ENCODE measurements around the gene VWA3A.

Gene VWA3A

DNA sequence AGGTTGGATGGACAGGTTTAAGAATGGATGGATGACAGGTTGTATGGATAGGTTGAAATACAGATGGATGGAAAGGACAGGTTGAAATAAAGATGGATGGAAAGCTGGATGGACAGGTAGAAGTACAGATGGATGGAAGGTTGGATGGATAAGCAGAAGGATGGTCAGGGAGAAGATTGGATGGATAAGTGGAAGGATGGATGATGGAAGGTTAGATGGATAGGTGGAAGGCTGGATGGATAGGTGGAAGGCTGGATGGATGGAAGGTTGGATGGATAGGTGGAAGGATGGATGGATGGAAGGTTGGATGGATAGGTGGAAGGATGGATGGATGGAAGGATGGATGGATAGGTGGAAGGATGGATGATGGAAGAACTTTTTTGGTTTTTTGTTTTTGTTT is 69.1 kb downstream of the VWA3A start:
- no peak overlapping the region for H3K4me3 ChIP-seq (ENCODE audit: low read depth, low read length)
- POLR2A ChIA-PET, result no interaction called here
- TF ChIP-seq, protein P1, sequence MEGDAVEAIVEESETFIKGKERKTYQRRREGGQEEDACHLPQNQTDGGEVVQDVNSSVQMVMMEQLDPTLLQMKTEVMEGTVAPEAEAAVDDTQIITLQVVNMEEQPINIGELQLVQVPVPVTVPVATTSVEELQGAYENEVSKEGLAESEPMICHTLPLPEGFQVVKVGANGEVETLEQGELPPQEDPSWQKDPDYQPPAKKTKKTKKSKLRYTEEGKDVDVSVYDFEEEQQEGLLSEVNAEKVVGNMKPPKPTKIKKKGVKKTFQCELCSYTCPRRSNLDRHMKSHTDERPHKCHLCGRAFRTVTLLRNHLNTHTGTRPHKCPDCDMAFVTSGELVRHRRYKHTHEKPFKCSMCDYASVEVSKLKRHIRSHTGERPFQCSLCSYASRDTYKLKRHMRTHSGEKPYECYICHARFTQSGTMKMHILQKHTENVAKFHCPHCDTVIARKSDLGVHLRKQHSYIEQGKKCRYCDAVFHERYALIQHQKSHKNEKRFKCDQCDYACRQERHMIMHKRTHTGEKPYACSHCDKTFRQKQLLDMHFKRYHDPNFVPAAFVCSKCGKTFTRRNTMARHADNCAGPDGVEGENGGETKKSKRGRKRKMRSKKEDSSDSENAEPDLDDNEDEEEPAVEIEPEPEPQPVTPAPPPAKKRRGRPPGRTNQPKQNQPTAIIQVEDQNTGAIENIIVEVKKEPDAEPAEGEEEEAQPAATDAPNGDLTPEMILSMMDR (IDR thresholded peaks at IDR 0.05; ENCODE audit: insufficient read depth, low read length, missing control alignments), result no peak
- no peak for DNase-seq (ENCODE audit: low read depth, low spot score)
- CTCF ChIA-PET, result no interaction called here

DNA sequence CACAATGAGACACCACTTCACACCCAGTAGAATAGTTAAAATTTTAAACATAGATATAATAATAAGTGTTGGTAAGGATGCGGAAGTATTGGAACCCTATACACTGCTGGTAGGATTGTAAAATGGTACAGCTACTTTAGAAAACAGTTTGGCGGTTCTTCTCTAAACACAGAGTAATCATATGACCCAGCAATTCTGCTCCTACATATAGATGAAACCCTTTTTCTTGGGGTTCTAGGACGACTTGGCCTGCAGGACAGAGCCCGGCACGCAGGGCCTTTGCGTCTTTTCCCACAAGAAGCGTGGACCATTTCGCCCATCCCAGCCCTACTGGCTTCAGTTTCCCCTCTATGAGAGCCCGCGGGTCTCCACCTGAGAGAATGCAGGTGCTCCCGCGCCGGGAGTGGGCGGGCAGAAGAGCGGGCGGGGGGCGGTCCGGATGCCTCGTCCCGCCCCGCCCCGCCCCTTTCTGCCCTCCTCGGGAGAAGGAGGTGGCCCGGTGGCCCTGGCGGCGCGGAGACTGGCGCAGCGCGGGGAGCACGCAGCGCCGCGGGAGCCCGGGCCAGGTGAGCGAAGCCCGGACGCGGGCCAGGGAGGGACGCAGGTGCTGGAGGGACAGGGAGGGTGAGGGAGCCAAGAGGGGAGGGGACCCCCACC is 69.8 kb downstream of the VWA3A start, which contains the start of gene SDR42E2:
Gene SDR42E2, plus strand, starts transcription at position 508 of the 657 bp plus-strand sequence. CDS start 3,077 bp downstream, outside the sequence.
- ChIA-PET POLR2A (no interaction called here), CTCF (no interaction called here)
- no peak within 1 kb of the TSS for H3K4me3 ChIP-seq (ENCODE audit: low read depth, low read length)
- no peak for DNase-seq (ENCODE audit: low read depth, low spot score)
- TF ChIP-seq, protein P1 (IDR thresholded peaks at IDR 0.05; ENCODE audit: insufficient read depth, low read length, missing control alignments), result no peak

- TF ChIP-seq, protein P1 (IDR thresholded peaks at IDR 0.05; ENCODE audit: insufficient read depth, low read length, missing control alignments), result no peak
- no peak for DNase-seq (ENCODE audit: low read depth, low spot score)
- ChIA-PET CTCF (no interaction called here), POLR2A (no interaction called here)
- H3K4me3 ChIP-seq (ENCODE audit: low read depth, low read length), result no peak overlapping the region
These were observed 70.3 kb downstream of the VWA3A start for GRCh38 chr16:22162656-22163009.

- CTCF ChIA-PET, result no interaction called here
These were observed 71.5 kb downstream of the VWA3A start for GRCh38 chr16:22163806-22164205.

DNA sequence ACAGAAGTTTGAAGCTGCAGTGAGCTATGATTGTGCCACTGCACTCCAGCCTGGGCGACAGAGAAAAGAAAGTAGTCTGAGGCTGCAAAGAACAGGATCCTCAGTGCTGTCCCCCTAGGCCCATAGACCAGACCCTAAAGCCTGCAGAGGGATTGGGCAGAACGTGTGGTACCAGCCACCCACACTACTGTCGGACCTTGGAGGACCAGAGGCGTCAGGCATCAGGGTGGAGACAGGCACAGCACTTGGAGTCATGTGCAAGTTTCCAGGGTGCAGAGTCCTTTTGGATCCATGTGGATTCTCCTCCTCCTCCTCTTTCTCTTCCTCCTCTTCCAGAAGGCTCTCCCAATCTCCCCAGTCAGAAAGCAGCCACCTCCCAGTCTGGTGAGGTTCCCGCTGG is 72.1 kb downstream of the VWA3A start:
- no peak for DNase-seq (ENCODE audit: low read depth, low spot score)
- CTCF ChIA-PET, result interaction anchor here (1.6 kb wide), 1 partner anchor 87 kb away, joined by 4 read pairs; no protein-coding TSS in a partner anchor
- TF ChIP-seq, protein P1 (IDR thresholded peaks at IDR 0.05; ENCODE audit: insufficient read depth, low read length, missing control alignments), result no peak
- H3K4me3 ChIP-seq (ENCODE audit: low read depth, low read length), result no peak overlapping the region
- POLR2A ChIA-PET, result no interaction called here

More at GRCh38 chr16:22163806-22164205, 71.5 kb downstream of the VWA3A start:
- DNase-seq (ENCODE audit: low read depth, low spot score), result no peak
- TF ChIP-seq, protein P1 (IDR thresholded peaks at IDR 0.05; ENCODE audit: insufficient read depth, low read length, missing control alignments), result no peak
- H3K4me3 ChIP-seq (ENCODE audit: low read depth, low read length), result no peak overlapping the region
- POLR2A ChIA-PET, result no interaction called here

- POLR2A ChIA-PET, result no interaction called here
These were observed 73.4 kb downstream of the VWA3A start for GRCh38 chr16:22165508-22166285.

More at GRCh38 chr16:22165508-22166285, 73.4 kb downstream of the VWA3A start:
- CTCF ChIA-PET, result interaction anchor here (1.6 kb wide), 1 partner anchor 88 kb away, joined by 4 read pairs; no protein-coding TSS in a partner anchor
- no peak for DNase-seq (ENCODE audit: low read depth, low spot score)
- H3K4me3 ChIP-seq (ENCODE audit: low read depth, low read length), result no peak overlapping the region
- TF ChIP-seq, protein P1 (IDR thresholded peaks at IDR 0.05; ENCODE audit: insufficient read depth, low read length, missing control alignments), result no peak

Measured in AG04449 (cell line).